Ishikawa (cell line): Measurements from ENCODE around the gene MYZAP.

ENCODE experiments used
- CEBPB ChIP-seq: IDR thresholded peaks from 2 replicates; pipeline ENCODE4 v1.6.1; 2012
- CREB1 ChIP-seq: IDR thresholded peaks from 2 replicates; pipeline ENCODE4 v1.6.1; 2012; ENCODE audit warnings: low read depth
- EGR1 ChIP-seq: IDR thresholded peaks from 2 replicates; pipeline ENCODE4 v1.6.1; 2012
- EP300 ChIP-seq: IDR thresholded peaks from 2 replicates; pipeline ENCODE4 v1.6.1; 2012; ENCODE audit warnings: borderline replicate concordance
- FOXM1 ChIP-seq: IDR thresholded peaks from 2 replicates; pipeline ENCODE4 v1.6.1; 2012; ENCODE audit warnings: low read depth, borderline replicate concordance
- MAX ChIP-seq: IDR thresholded peaks from 2 replicates; pipeline ENCODE4 v1.6.1; 2012
- NFIC ChIP-seq: IDR thresholded peaks from 2 replicates; pipeline ENCODE4 v1.6.1; 2012
- RAD21 ChIP-seq: IDR thresholded peaks from 2 replicates; pipeline ENCODE4 v1.6.1; 2012; ENCODE audit warnings: low read depth
- REST ChIP-seq: IDR thresholded peaks from 2 replicates; pipeline ENCODE4 v1.6.1; 2012; ENCODE audit warnings: low read depth, mild to moderate bottlenecking
- TAF1 ChIP-seq: IDR thresholded peaks from 2 replicates; pipeline ENCODE4 v1.6.1; 2012; ENCODE audit warnings: low read depth, mild to moderate bottlenecking
- TCF12 ChIP-seq: IDR thresholded peaks from 2 replicates; pipeline ENCODE4 v1.6.1; 2012; ENCODE audit warnings: low read depth
- TEAD4 ChIP-seq: IDR thresholded peaks from 2 replicates; pipeline ENCODE4 v1.6.1; 2012
- USF1 ChIP-seq: IDR thresholded peaks from 2 replicates; pipeline ENCODE4 v1.6.1; 2012
- YY1 ChIP-seq: IDR thresholded peaks from 2 replicates; pipeline ENCODE4 v1.6.1; 2012; ENCODE audit warnings: low read depth
- ZBTB7A ChIP-seq: IDR thresholded peaks from 2 replicates; pipeline ENCODE4 v1.6.1; 2012; ENCODE audit warnings: low read depth

The MYZAP gene

GRCh38 chr15:57552678-57553334, 38.9 kb upstream of the MYZAP start:
- TF ChIP-seq YY1 = no peak
- TF ChIP-seq REST = no peak
- no peak for TF ChIP-seq CEBPB
- no peak for TF ChIP-seq NFIC
- no peak for TF ChIP-seq USF1

- TF ChIP-seq RAD21 = no peak
- no peak for TF ChIP-seq CEBPB
- TF ChIP-seq ZBTB7A = no peak
- TF ChIP-seq TAF1 = no peak
- no peak for TF ChIP-seq FOXM1
- no peak for TF ChIP-seq YY1
- no peak for TF ChIP-seq REST
- TF ChIP-seq USF1 = no peak
- no peak for TF ChIP-seq EGR1
- no peak for TF ChIP-seq NFIC
- TF ChIP-seq EP300 = no peak
- TF ChIP-seq TCF12 = no peak
- no peak for TF ChIP-seq TEAD4
- TF ChIP-seq MAX = no peak
- no peak for TF ChIP-seq CREB1
Measured at GRCh38 chr15:57553526-57553925, 38.2 kb upstream of the MYZAP start.

GRCh38 chr15:57554063-57554811, 37.5 kb upstream of the MYZAP start:
- TF ChIP-seq EP300 = no peak
- TF ChIP-seq RAD21 = no peak
- no peak for TF ChIP-seq TAF1
- no peak for TF ChIP-seq REST
- no peak for TF ChIP-seq CREB1

GRCh38 chr15:57554812-57555179, 36.9 kb upstream of the MYZAP start:
- no peak for TF ChIP-seq FOXM1
- TF ChIP-seq TAF1 = no peak
- TF ChIP-seq ZBTB7A = no peak
- no peak for TF ChIP-seq CREB1
- no peak for TF ChIP-seq EP300
- no peak for TF ChIP-seq REST
- no peak for TF ChIP-seq EGR1
- no peak for TF ChIP-seq MAX
- TF ChIP-seq USF1 = no peak
- no peak for TF ChIP-seq TCF12
- no peak for TF ChIP-seq CEBPB
- no peak for TF ChIP-seq RAD21
- no peak for TF ChIP-seq TEAD4
- no peak for TF ChIP-seq NFIC
- TF ChIP-seq YY1 = no peak
